Keratinocyte (primary cell): Measurements from ENCODE around the gene HOXD10. TPM values are rescaled to one million over a fixed set of nuclear protein-coding genes. Genes with fewer than 3 reads are reported as not detected.

Source experiments
- DNase-seq: peaks from one replicate; pipeline ENCODE4 v3.0.0-alpha.2; 2011; ENCODE audit warnings: low read depth, missing footprints, low spot score
- FAIRE-seq: peaks from 2 replicates; lab custom pipeline; 2011; peaks lifted over from hg19 to GRCh38; lab: Jason Lieb, UNC
- H2AFZ ChIP-seq: 2 replicates; pipeline ENCODE4 v1.6.0; 2012; ENCODE audit warnings: low read length, control low read depth, inconsistent platforms; ENCODE audit not compliant: control insufficient read depth
- H3K27ac ChIP-seq: 2 replicates; pipeline ENCODE4 v1.5.1; 2011; ENCODE audit warnings: low read length; ENCODE audit not compliant: control insufficient read depth, insufficient read depth
- H3K27me3 ChIP-seq: 3 replicates; pipeline ENCODE4 v1.6.0; 2011; ENCODE audit warnings: low read length; ENCODE audit not compliant: control insufficient read depth, insufficient read depth; ENCODE audit errors: extremely low read depth
- H3K36me3 ChIP-seq, 2 experiments: 2 replicates in 1 of 2; 3 replicates in 1 of 2; pipeline ENCODE4 v1.5.1; 2011; ENCODE audit warnings: low read length in 2 of 2, mild to moderate bottlenecking in 1 of 2; ENCODE audit not compliant: control insufficient read depth in 2 of 2, insufficient read depth in 2 of 2; ENCODE audit errors: extremely low read depth in 1 of 2
- H3K4me1 ChIP-seq: 3 replicates; pipeline ENCODE4 v1.5.1; 2011; ENCODE audit warnings: low read length; ENCODE audit not compliant: control insufficient read depth, insufficient read depth; ENCODE audit errors: extremely low read depth
- H3K4me2 ChIP-seq: 3 replicates; pipeline ENCODE4 v1.6.0; 2011; ENCODE audit warnings: low read depth, low read length; ENCODE audit not compliant: control insufficient read depth, insufficient read depth; ENCODE audit errors: extremely low read depth
- H3K4me3 ChIP-seq, 3 experiments: fragments of 200-600 bp in 1 of 3; sonication (generic) in 1 of 3; 2 replicates in 2 of 3; 3 replicates in 1 of 3; pipeline ENCODE4 v1.5.1; 2011 to 2016; ENCODE audit warnings: low read length in 3 of 3, mild to moderate bottlenecking in 3 of 3, control low read depth in 2 of 3, inconsistent platforms in 1 of 3, low read depth in 1 of 3, mixed read lengths in 1 of 3, mixed run types in 1 of 3, moderate library complexity in 1 of 3; ENCODE audit not compliant: control insufficient read depth in 2 of 3, insufficient read depth in 2 of 3; ENCODE audit errors: extremely low read depth in 1 of 3
- H3K79me2 ChIP-seq: 2 replicates; pipeline ENCODE4 v1.6.0; 2012; ENCODE audit warnings: low read length; ENCODE audit not compliant: control insufficient read depth, insufficient read depth
- H3K9ac ChIP-seq: 3 replicates; pipeline ENCODE4 v1.6.0; 2011; ENCODE audit warnings: low read length; ENCODE audit not compliant: control insufficient read depth, insufficient read depth; ENCODE audit errors: extremely low read depth
- H3K9me1 ChIP-seq: 3 replicates; pipeline ENCODE4 v1.6.0; 2011; ENCODE audit warnings: low read length; ENCODE audit not compliant: control insufficient read depth, insufficient read depth; ENCODE audit errors: extremely low read depth
- H3K9me3 ChIP-seq: 2 replicates; pipeline ENCODE4 v1.5.1; 2012; ENCODE audit warnings: low read depth, low read length; ENCODE audit not compliant: control insufficient read depth
- H4K20me1 ChIP-seq: 3 replicates; pipeline ENCODE4 v1.6.0; 2011; ENCODE audit warnings: low read length; ENCODE audit not compliant: control insufficient read depth, insufficient read depth; ENCODE audit errors: extremely low read depth
- EZH2 ChIP-seq: IDR thresholded peaks from one replicate; pipeline ENCODE4 v1.6.1; 2012; ENCODE audit warnings: inconsistent platforms, mild to moderate bottlenecking, low read length, moderate library complexity
- dilution Hi-C: fragments of 300-500 bp; cut with MboI; formaldehyde crosslinking; loops from one replicate; pipeline ENCODE4 v1.7.0; 2020; ENCODE audit warnings: low sequenced_read_pairs; ENCODE audit not compliant: extremely low pct_ligation_motif_present
- polyA plus RNA-seq, 5 experiments: library from polyadenylated mRNA; depleted of rRNA in 3 of 5; stranded (reverse) in 3 of 5; stranded (forward) in 1 of 5; unstranded in 1 of 5; fragments of >200 nt; gene quantifications; 1 replicate in 1 of 5; 2 replicates in 3 of 5; 3 replicates in 1 of 5; pipeline versions ENCODE4 v1.2.1 to v1.2.3, GENCODE V29; 2011 to 2012; ENCODE audit warnings: missing spikeins in 2 of 5, low read depth in 1 of 5, low replicate concordance in 1 of 5
- TF ChIP-seq, protein P1 (sequence below), 3 experiments: IDR thresholded peaks in 1 of 3; conservative IDR thresholded peaks in 1 of 3; optimal IDR thresholded peaks in 1 of 3; 2 replicates in 2 of 3; 3 replicates in 1 of 3; pipeline versions ENCODE3 to v1.5.1; 2011; ENCODE audit warnings: low read length in 3 of 3, mild to moderate bottlenecking in 3 of 3, moderate library complexity in 2 of 3, control low read depth in 1 of 3, inconsistent platforms in 1 of 3; ENCODE audit not compliant: insufficient read depth in 2 of 3; ENCODE audit errors: extremely low read depth in 1 of 3

Gene HOXD10
- polyA plus RNA-seq, 1 donor (not counting 4 experiments of a cell fraction or from before 2014, with no cell fraction given): not detected

GRCh38 chr2:176068419-176068832 is 48.2 kb upstream of the HOXD10 start:
- Histone ChIP-seq H3K9ac (no peak overlapping the region), H3K27me3 (peaks cover 86% of the 10 kb centered on the region), H3K9me3 (no peaks in the 10 kb centered on the region), H3K4me2 (no peak overlapping the region), H3K4me3 (no peak overlapping the region), H3K79me2 (no peaks in the 10 kb centered on the region), H3K36me3 (no peaks in the 10 kb centered on the region), H3K9me1 (no peaks in the 10 kb centered on the region), H4K20me1 (peaks cover 2% of the 10 kb centered on the region), H2AFZ (no peak overlapping the region), H3K27ac (no peak overlapping the region), H3K4me1 (no peaks in the 10 kb centered on the region)
- DNase-seq (no peak), FAIRE-seq (no peak)
- dilution Hi-C loops: no loop called here
- peak; percentile 41 for TF ChIP-seq EZH2
- TF ChIP-seq, protein P1, sequence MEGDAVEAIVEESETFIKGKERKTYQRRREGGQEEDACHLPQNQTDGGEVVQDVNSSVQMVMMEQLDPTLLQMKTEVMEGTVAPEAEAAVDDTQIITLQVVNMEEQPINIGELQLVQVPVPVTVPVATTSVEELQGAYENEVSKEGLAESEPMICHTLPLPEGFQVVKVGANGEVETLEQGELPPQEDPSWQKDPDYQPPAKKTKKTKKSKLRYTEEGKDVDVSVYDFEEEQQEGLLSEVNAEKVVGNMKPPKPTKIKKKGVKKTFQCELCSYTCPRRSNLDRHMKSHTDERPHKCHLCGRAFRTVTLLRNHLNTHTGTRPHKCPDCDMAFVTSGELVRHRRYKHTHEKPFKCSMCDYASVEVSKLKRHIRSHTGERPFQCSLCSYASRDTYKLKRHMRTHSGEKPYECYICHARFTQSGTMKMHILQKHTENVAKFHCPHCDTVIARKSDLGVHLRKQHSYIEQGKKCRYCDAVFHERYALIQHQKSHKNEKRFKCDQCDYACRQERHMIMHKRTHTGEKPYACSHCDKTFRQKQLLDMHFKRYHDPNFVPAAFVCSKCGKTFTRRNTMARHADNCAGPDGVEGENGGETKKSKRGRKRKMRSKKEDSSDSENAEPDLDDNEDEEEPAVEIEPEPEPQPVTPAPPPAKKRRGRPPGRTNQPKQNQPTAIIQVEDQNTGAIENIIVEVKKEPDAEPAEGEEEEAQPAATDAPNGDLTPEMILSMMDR (optimal IDR thresholded peaks at IDR 0.05 in 1 of 3, IDR thresholded peaks at IDR 0.05 in 1 of 3, conservative IDR thresholded peaks at IDR 0.05 in 1 of 3; ENCODE audit: extremely low read depth in 1 of 3, insufficient read depth in 2 of 3, low read length in 3 of 3): no peak

- DNase-seq (no peak), FAIRE-seq (no peak)
- dilution Hi-C loops: no loop called here
- H3K4me3 ChIP-seq: no peak overlapping the region
- H3K9me3 ChIP-seq: no peaks in the 10 kb centered on the region
- no peaks in the 10 kb centered on the region for H3K4me1 ChIP-seq
- H3K36me3 ChIP-seq: no peaks in the 10 kb centered on the region
- no peak overlapping the region for H3K4me2 ChIP-seq
- H3K9ac ChIP-seq: no peak overlapping the region
- H3K9me1 ChIP-seq: no peaks in the 10 kb centered on the region
- H2AFZ ChIP-seq: no peak overlapping the region
- no peak overlapping the region for H3K27ac ChIP-seq
- peaks cover 99% of the 10 kb centered on the region for H3K27me3 ChIP-seq
- no peaks in the 10 kb centered on the region for H4K20me1 ChIP-seq
- no peaks in the 10 kb centered on the region for H3K79me2 ChIP-seq
- TF ChIP-seq EZH2: peak; percentile 88
- TF ChIP-seq, protein P1 (optimal IDR thresholded peaks at IDR 0.05 in 1 of 3, IDR thresholded peaks at IDR 0.05 in 1 of 3, conservative IDR thresholded peaks at IDR 0.05 in 1 of 3; ENCODE audit: extremely low read depth in 1 of 3, insufficient read depth in 2 of 3, low read length in 3 of 3): no peak
These were observed 45.0 kb upstream of the HOXD10 start for GRCh38 chr2:176071330-176072291.
